ENCODE data around the gene ICE2.

The ICE2 gene, protein sequence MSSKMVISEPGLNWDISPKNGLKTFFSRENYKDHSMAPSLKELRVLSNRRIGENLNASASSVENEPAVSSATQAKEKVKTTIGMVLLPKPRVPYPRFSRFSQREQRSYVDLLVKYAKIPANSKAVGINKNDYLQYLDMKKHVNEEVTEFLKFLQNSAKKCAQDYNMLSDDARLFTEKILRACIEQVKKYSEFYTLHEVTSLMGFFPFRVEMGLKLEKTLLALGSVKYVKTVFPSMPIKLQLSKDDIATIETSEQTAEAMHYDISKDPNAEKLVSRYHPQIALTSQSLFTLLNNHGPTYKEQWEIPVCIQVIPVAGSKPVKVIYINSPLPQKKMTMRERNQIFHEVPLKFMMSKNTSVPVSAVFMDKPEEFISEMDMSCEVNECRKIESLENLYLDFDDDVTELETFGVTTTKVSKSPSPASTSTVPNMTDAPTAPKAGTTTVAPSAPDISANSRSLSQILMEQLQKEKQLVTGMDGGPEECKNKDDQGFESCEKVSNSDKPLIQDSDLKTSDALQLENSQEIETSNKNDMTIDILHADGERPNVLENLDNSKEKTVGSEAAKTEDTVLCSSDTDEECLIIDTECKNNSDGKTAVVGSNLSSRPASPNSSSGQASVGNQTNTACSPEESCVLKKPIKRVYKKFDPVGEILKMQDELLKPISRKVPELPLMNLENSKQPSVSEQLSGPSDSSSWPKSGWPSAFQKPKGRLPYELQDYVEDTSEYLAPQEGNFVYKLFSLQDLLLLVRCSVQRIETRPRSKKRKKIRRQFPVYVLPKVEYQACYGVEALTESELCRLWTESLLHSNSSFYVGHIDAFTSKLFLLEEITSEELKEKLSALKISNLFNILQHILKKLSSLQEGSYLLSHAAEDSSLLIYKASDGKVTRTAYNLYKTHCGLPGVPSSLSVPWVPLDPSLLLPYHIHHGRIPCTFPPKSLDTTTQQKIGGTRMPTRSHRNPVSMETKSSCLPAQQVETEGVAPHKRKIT

DNA sequence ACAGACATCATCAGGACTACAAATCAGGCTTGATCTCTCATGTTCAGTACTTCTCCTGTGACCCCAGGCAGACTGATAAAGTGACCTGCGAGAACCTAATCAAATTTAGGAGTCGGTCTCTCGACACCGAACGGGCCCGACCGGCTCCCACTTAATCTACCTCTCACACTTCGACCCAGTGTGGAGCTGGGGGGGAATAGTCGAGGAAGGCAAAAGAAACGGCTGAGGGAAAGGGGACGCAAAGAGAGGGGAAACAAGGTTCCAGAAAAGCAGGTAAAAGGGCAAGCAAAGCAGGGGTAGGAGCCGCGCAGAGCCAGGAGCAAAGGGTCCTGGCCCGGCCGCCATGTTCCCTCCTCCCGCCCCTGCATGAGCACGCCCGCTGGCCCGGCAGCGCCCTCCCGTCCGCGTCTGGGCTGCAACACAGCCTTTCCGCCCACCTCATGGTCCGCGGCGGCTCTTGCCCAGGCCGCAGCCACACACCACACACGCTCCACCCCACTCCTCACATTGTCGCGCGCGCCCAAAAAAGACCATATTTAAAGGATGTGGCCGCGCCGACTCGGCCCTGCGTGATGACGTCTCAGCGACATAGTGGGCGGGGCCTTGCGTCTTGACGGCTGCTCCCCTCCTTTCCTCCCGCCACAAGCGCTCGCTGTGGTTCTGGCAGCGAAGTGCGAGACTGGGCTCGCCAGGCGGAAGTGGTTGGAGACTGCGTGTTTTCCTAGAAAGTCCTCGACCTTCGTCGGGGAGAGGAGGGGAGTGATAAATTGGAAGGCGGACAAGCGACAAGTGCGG is at the start of gene ICE2:
Gene ICE2 (minus strand): TSS at position 577 of the 795 bp plus-strand sequence. CDS start 1,165 bp downstream, outside the sequence.
- DNase-seq (ENCODE audit: low read depth) = peak; percentile 95

DNA sequence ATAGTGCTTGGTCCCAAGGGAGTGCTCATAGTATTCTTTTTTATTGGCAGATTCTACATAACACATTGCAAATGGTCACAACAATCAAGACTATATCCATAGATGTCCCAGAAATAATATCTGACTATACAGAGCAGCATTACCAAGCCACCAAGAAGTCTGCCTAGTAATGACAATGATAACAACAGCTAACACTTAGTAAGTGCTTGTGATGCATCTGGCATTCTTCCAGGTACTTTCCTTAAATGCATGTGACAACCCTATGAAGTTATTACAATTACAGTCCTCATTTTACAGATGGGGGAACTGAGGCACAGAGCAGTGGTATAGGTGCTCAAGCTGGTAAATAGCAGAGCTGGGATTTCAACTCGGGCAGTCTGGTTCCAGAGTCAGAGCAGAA is 49.6 kb upstream of the ICE2 start:
- DNase-seq (ENCODE audit: low read depth) = no peak

DNA sequence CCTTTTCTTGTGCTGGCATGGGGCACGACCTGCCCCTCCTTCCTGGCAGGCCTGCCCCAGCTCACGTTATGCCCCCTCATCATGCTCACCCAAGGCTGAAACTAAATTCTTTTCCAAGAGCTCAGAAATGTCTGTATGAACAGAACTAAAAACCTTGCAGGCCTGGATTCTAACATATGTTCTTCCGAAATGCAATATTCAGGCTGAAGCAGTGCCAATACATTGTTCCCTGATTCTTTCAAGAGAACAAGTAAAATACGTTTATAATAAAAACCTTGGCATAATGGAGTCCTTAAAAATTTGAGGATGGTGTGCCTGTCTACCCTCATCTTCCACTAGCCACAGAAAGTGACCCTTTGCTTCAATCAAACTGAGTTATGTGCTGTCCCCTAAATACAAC is 48.5 kb upstream of the ICE2 start:
- no peak for DNase-seq (ENCODE audit: low read depth)

DNA sequence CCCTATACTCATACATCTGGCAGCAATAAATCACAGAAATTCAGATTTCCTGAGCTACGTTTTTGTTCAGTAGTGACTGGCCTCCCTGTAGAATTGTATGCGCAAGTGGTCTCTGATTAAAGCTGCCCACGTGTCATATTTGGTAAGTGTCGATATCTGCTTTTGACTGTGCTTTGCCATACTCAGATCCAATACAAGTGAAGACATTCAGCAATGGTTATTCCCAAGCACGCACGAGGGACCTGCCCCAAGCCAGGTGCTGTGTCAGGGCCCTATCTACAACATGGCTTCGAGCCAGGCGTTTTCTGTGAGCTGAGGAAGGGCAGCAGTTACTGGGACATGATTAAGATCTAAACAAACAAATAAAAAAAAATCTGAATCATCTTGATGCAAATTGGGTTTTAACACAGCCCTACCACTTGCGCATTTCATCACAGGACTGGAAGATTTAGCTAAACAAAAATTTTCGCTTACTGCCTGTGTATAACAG is 47.2 kb upstream of the ICE2 start:
- no peak for DNase-seq (ENCODE audit: low read depth)

DNA sequence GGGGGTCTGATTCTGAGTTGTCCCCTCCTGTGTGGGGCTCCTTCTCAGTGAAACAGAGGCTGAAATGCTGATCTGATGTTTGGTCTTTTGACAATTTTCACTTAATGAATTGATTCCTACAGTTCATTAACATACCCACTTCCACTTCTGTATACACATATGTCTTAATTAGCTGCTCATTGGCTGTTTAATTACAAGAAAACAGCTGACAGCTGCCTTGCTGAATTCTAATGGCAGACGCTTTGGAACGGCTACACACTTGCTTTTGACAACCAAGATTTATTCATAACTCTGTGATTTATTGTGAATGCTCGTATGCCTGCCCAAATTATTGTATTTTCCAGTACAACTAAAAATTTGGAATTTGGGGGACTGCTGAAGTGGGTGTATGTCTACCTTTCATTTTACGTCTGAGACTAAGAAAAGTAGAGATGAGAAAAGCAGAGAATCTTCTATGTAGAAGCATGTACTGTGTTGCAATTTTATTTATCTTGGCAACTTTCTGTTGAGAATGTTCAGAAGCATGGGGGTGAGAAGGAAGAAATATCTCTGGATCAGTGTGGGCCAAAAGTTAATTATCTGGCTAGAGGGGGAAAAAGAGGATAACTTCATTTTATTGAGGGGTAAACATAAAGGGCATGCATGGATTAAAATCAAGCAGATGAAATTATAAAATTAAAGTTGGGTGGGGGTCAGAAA is 46.5 kb upstream of the ICE2 start:
- DNase-seq (ENCODE audit: low read depth) = no peak

DNA sequence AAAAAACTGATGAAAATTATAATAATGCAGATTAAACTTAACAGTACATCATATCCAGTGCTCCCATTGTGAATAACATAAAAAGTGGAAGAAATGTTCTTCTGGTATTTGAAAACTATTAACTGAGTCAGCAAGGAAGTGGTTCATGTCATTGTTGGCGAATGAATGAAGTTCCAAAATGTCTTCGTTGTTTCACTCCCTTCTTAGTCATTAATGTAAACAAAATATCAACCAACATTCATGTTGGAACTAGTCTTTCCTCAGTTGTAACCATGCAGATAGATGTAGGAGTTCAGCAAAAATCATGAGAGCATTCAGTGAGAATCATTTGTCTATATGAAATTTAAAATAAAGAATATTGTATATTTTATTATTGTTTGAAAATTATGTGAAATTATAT is 44.1 kb upstream of the ICE2 start:
- DNase-seq (ENCODE audit: low read depth) = no peak

DNA sequence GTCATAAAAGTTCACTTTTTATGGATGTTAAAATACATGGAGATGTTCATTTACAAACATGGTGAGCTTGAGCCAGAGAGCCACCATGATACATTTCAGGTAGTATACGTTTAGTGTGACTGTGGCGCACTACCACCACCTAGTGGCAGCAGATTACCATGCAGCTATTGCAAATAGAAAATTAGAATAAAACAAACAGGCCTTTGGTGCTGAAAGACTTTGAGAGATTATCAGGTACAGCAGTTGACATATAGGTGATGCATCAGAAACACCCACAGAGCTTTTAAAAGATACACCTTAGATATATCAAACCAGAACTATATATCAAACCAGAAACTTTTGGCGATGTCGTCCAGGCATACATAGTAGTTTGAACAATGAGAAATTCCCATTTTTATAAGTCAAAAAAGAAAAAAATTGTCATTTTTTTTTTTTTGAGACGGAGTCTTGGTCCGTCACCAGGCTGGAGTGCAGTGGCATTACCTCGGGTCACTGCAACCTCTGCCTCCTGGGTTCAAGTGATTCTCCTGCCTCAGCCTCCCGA is 42.0 kb upstream of the ICE2 start:
- peak; percentile 70 for DNase-seq (ENCODE audit: low read depth)

DNA sequence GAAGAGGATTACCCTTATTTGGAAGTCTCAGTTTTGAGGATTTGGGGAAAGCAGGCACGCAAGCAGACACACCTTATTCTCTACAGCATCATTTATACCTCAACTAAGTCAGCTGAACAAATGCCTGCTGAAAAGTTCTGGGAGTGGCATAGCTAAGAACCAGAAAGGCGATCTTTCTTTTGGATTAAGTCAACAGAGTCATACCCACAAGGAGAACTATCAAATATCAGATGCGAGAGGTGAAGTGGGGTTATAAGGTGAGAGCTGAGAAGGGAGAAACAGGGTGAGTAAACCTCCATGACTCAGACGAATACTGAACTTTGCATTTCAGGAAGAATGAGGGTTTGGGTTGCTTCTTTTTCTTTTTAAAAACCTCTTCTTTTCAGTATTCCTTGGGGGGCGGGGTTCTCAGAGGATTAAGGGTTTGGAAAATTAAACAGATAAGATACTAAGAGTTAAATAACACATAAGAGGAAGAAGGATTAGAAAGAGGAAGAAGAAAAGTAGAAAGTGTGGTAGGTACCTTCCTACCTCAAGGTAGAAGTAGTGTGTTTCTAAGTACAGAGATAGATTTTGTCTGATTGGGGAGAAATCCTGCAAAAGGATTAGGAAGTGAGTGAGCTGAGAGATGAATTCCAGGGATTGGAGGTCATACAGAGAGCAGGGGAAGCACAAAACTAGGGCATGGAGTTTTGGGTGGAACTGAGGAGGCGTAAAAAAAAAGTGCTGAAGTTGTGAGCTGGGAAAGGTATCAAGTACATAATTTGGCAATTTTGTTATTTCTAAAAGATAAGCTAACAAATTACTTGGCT is 41.3 kb upstream of the ICE2 start:
- no peak for DNase-seq (ENCODE audit: low read depth)

DNA sequence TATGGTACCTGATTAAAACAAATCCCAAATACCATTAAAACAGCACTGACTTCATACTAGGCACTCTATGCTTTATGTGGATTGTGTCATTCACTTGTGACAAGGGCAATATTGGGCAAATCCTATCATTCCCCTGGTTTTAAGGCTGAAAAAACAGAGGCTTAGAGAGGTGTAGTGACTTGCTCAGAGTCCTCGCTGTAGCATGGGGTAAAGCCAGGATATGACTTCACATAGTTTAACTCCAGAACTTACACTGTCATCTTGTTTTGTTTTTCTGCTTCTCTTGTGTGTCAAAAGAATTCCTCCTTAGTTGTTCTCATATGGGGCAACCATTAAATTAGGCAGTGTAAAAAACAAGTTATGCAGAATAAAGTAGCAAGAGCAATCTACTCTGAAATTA is 40.3 kb upstream of the ICE2 start:
- no peak for DNase-seq (ENCODE audit: low read depth)

DNA sequence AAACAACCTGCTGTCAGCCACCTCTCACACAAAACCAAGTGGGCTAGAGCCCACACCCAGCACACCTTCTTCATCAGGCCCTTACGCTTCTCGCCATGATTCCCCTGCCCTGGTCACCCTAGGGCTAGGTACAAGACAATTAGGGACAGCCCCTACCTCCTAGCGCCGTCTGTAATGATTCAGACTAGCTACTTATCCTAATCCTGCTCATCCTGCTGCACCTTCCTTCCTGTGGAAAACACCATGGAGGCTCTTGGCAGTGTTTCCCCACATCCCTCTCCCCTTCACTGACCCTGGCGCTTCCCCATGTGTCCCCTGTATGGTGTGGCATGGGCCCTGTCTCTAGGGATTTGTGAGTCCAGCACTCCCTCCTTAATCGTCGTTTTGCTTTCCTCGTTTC is 39.6 kb upstream of the ICE2 start:
- DNase-seq (ENCODE audit: low read depth) = no peak

DNA sequence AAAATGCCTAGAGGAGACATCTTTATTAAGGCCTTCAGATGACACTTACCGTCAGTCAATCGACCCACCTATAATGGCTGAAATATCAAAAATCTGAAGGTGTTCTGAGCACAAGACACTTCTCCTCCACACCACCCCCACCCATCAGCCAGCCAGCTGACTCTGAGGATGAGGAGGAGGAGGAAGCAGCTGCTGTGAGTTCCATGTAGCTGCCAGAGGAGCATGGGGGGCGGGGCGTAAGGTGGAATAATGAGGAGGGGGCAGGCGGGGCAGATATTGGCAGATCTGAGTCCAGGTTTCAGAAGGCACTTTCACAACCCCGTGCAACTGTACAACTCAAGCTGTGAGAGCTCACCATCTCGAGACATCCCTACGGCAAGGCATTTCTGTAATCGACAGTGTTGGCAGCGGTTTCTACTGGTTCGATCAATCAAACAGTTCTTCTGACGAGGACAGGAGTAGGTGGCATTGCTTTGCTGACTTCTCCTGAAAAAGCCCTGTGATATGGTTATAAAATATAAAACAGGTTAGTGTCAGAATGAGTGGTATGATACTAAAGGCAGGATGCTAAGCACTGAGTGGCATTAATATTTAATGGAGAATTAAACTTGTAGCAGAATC is 35.4 kb upstream of the ICE2 start:
- no peak for DNase-seq (ENCODE audit: low read depth)

DNA sequence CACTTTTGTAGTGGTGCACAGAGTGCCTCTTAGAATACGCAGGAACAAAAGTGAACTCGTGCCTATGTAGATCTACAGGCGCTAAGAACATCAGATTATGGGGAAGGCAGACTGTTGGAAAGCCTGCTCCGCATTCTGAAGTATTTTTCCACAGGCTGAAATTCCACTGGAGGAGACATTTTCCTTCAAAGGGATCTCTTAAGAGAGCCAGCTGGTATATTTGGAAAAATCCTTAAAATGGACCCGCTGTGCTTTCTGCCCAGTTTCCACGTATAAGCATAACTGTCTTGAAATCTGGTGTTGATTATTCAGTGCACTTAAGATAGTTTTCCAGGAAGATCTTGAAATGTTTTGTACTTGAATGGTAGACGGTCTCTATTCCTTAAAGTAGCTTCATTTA is 34.7 kb upstream of the ICE2 start:
- no peak for DNase-seq (ENCODE audit: low read depth)

DNA sequence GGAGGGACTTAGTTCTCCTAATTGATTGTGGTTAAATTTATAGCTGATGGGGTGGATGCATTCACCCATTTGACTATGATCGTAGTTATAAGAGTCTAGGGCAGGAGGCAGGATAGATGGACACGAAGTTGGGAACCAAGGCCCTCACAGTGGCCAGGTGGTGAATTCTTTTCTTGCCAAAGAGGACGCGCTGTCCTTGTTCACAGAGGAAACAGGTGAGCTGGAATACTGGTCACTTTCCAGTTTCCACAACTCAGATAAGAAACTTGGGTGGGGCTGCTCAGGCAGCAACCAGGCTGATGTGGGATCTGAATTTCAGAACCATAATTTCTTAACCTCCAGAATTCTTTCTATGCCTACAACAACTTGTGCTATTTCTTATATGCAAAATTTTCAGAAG is 34.0 kb upstream of the ICE2 start:
- DNase-seq (ENCODE audit: low read depth) = no peak

DNA sequence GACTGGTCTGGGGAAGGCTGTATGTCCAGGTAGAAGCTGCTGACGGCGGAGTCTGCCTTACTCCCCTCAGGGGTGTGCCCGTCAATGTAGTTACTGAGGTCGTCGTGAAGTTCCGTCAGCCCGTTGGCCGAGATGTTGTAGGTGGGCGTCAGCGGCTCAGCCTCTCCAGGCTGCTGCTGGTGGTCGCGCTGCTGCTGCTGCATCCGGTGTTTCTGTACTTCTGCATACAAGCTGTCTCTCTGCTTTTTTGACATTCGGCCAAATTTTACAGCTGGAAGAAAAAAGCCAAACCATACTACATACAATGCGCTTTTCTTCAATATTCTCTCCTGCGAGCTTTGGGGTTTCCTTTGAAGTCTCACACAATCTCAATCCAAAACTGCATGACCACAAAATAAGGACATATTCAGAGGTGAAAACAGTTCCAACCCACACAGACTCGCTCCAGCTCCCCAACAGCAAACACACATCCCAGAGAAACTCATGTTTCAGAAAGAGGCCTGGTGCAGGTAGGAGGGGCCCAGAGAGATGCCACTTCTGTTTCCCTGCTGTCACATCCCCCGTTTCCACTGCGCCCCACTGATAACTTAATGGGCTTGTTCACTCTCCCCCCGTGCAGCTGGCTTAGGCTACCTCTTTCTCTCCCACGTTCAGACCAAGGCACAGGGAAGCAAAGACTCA is 32.5 kb upstream of the ICE2 start:
- no peak for DNase-seq (ENCODE audit: low read depth)

DNA sequence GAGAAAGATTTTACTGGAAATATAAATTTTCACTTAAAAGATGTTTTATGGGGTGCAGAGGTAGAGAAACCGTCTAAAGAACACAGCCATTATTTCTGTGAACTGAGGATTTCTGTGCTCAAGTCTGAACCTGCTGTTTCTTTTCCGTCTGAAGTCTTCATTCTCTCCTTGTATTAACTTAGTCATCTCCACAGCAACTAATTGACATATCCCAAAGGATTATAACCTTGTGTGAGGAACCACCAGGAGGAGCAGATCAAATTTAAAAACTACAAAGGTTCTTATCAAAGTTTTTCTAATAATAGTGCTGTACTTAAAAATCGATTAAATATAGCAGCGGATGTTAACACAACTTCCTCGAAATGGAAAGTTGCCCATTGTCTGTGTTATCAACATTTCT is 31.1 kb upstream of the ICE2 start:
- DNase-seq (ENCODE audit: low read depth) = no peak

DNA sequence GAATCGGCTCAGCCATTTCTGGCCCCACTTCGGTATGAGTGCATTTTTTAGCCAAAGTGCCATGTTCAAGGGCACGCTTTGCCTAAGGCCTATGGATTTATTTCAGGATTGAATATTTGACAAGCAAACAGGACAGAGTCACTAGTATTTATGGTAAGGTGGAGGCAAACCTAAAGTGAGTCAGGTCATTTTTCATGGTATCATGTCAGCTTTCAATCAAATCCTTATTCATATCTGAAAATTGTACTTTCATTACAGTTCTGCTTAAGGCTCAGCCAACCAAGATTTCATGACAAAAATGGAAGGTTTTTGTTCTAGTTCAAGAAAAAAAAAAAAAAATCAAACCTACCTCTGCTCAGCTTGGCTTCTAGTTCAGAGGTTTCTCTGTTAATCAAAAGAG is 30.5 kb upstream of the ICE2 start:
- DNase-seq (ENCODE audit: low read depth) = no peak

DNA sequence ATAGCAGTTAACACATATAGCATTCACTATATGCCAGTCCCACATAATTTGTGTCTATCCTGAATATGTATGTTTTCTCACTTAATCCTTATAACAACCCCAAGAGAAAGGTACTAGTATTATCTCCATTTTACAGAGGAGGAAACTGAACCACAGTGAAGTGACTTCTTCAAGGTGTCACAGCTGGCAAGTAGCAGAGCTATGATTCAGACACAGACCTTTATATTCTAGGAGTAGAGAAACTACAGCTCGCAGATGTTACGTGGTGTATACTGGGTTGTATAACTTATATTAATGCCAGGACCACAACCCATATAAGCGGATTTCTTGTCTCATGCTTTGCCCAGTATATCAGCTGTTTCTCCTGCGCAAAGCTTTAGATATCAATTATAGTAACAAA is 29.5 kb upstream of the ICE2 start:
- DNase-seq (ENCODE audit: low read depth) = no peak

DNA sequence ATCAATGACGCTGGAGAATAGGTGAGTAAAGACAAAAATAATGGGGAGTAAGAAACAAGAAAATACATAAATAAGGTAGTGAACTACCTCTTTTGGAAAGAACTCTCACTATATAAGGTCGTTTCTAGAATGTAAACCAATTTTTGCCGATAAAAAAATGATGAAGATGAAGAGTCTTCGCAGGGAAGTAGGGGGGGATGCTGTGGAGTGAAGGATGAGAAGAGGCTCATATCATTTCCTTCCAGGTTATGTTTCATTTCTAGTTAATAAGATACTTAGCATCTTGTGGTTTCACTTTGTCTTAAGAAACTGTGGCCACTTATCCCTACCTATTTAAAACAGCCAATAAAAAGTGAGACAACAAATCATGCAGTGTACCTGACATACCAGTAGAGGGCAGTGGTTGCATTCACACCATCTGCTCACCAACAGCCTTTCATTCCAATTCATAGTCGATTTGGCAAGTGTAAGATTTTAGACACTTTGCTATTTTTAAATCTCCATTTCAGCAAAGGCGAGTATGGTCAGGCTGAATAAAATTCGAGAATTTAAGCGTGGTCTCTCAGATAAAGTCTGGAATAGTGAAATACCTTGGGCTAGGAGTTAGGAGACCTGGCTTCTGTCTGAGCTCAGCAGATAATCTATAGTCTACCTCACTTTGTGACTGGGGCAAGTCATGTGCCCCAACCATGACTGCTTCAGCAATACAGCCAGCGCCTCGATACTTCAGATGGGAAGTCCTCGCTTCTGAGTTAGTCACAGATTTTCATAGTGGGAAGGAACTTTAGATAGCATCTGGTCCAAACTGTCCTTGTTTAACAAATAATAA is 28.9 kb upstream of the ICE2 start:
- peak; percentile 44 for DNase-seq (ENCODE audit: low read depth)
